ENCODE results near the gene KRT71.
"Not testable (repeated sequence)": the region's sequence is repeated elsewhere in the genome, so short reads cannot be mapped to it uniquely, and the experiment has no call there.

The KRT71 gene

GRCh38 chr12:52519387-52519703 is 33.6 kb downstream of the KRT71 start:
- FAIRE-seq, result no peak

DNA sequence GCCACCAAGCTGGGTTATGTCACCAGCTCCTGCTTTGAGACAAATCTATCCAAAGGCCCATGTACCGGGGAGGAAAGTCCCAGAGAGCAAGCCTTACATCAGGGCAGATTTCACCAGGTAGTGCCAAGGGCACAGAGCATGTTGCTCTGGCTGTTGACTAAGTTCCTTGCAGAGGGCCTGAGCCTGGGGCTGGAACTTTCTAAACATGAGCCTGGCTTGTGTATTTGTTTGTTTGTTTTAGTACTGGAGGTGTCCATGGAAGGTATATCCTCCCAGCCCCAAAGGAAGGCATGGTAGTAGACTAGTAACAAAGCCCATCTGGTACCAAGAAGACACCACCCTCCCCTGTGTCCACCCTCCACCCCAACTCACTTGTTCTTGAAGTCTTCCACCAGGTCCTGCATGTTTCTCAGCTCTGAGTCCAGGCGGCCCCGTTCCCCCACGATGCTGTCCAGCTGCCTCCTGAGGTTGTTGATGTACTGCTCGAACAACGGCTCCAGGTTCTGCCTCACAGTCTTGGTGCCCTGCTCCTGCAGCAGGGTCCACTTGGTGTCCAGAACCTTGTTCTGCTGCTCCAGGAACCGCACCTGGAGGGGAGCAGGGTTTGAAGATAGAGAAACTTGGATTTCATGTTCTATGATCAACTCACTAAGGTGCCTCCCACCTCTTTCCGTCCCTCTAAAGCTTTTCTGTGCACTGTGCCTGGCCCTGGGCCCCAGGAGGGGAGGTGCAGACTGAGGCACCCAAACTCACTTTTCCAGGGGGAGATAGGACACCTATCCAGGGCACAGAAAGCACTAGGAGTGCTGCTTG is 34.2 kb downstream of the KRT71 start:
- FAIRE-seq, result no peak

- FAIRE-seq, result no peak
Observed at GRCh38 chr12:52517888-52518287, 35.1 kb downstream of the KRT71 start.

DNA sequence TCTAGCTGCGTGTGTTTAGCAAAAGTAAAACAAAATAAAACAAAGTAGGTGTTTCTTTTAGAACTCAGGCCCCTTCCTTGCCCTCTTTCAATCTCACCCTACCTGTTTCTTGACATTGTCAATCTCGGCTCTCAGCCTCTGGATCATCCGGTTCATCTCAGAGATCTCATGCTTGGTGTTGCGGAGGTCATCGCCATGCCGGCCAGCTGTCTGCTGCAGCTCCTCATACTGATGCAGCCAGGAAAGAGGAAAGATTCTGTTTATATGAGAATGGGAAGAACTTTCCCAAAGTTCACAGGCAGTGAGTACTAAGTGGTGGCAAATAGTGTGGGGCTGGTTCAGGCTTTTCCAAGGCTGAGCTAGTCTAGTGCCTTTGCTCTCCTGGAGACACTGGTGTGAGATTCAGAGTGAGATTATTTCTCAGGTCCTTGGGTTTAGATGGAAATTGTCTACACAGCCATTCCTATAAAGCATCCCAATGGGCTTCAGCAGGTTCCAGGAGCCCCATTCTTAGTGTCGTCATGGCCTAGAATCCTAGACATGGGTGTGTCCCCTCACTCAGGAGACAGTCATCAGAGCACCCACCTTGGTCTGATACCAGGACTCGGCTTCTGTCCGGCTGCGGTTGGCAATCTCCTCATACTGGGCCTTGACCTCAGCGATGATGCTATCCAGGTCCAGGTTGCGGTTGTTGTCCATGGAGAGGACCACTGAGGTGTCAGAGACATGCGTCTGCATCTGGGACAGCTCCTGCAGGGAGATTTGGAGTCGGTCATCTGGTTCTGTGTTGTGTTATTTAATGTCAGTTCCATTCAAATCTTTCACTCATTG is 35.7 kb downstream of the KRT71 start:
- no peak for FAIRE-seq

- FAIRE-seq, result no peak
Observed at GRCh38 chr12:52515927-52516831, 36.8 kb downstream of the KRT71 start.

DNA sequence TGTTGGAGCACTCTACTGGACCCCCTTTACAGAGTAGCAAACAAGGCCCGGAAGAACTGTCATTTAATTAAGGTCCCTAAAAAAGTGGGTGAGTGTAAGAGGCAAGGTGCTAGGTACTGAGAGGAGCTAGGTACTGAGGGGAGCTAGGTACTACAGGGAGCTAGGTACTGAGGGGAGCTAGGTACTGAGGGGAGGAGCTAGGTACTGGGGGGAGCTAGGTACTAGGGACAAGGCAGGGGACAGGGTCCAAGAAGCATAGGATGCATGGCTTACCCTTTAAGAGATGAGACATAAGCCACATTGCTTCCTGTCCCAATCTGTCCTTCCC is 37.7 kb downstream of the KRT71 start:
- no peak for FAIRE-seq

GRCh38 chr12:52514471-52515318 is 38.2 kb downstream of the KRT71 start:
- no peak for FAIRE-seq

DNA sequence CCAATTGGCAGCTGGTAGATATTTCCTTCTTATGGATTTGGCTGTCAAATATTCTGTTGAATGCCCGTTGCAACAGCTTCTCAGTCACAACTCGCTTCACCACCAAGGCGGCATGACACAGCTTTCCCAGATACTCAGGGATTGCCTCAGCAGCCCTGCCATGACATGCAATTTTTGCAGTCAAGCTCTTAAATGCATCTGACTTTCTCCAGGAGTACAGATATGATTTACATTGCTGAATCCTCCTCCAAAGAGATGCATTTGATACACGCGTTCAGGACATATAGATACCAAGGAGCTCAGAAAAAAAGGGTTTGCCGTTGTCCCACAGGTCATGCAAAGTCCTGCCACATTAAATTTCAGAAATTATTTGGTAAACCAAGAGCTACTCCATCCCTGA is 39.2 kb downstream of the KRT71 start:
- no peak for FAIRE-seq

GRCh38 chr12:52508211-52508610 is 44.7 kb downstream of the KRT71 start:
- FAIRE-seq, result no peak

- no peak for FAIRE-seq
Observed at GRCh38 chr12:52506858-52507715, 45.9 kb downstream of the KRT71 start.

DNA sequence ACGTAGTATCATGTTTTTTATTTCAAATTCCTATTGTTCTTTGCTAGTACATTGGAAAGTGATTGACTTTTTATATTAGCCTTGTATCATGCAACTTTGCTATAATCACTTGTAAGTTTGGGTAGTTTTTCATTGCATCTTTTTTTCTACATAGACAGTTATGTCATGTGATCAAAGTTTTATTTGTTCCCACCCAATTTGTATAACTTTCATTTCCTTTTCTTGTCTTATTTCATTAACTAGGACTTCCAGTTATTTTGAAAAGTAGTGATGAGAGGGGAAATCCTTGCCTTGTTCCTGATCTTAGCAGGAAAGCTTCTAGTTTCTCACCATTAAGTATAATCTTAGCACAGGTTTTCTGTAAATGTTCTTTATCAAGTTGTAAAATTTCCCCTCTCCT is 50.1 kb downstream of the KRT71 start:
- no peak for FAIRE-seq

DNA sequence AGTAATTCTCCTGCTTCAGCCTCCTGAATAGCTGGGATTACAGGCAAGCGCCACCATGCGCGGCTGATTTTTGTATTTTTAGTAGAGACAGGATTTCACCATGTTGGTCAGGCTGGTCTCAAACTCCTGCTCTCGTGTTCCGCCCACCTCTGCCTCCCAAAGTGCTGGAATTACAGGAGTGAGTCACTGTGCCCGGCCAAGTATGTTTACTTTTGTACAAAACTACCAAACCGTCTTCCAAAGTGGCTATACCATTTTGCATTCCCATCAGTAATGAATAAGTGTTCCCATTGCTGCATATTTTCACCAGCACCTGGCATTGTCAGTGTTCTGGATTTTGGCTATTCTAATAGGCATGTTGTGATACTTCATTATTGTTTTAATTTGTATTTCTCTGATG is 51.5 kb downstream of the KRT71 start:
- no peak for FAIRE-seq

DNA sequence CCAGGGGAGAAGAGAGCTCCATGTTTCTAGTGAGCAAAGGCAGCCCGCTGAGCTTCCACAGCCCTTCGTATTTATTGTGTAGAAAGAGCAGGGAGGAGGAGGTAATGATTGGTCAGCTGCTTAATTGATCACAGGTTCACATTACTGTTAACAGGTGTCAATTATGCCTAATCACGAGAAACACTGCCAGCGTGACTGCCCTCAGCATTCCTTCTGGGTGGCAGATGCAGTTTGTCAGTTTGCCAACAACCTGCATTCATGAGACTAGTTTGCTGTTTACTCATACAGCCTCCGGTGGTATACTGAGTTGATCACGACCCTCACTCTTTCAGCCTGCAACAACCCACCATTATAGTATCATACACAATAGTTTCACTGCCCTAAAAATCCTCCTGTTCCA is 52.4 kb downstream of the KRT71 start:
- not testable (repeated sequence) for FAIRE-seq

GRCh38 chr12:52499806-52500560 is 53.0 kb downstream of the KRT71 start:
- FAIRE-seq, result no peak

- no peak for FAIRE-seq
Observed at GRCh38 chr12:52498946-52499345, 54.0 kb downstream of the KRT71 start.

DNA sequence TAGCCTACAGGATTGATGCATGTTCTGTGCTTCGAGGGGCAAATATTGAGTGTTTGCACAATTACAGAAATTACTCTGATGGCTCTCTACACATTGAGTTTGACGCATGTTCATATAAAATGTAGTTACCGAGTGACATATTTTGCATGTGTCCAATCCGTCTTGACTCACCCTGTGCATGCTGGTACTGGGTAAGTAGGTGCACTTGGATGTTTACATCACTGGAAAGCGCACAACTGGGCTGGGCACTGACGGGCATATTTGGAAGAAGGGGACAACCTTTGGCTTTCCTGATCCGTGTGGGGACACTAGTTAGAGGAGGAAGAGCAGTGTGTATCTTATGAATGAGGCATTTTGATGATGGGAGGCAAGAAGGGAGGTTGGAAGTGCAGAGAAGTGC is 55.0 kb downstream of the KRT71 start:
- no peak for FAIRE-seq

DNA sequence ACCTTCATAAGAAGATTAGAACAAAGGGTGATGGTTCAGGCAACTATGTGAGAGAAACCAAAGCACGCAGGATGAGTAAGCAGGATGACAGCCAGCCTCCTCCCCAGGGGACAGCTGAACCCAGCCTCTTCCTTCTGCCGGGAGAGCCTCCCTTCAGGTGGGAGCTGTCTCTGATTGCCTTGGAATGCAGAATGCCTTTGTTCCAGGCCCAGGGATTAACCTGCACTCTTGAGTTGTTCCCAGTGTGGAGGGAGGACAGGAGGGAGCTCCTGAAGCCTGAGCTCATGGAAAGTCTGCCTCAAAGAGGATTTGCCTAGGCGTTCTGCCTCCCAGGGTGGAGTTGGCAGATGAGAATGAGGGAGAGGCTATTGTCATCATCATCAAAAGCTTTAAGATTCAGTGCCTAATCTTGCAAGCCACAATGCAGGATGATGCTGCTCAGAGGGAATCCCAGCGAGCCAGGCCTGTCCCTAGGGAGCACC is 56.3 kb downstream of the KRT71 start:
- FAIRE-seq, result no peak

DNA sequence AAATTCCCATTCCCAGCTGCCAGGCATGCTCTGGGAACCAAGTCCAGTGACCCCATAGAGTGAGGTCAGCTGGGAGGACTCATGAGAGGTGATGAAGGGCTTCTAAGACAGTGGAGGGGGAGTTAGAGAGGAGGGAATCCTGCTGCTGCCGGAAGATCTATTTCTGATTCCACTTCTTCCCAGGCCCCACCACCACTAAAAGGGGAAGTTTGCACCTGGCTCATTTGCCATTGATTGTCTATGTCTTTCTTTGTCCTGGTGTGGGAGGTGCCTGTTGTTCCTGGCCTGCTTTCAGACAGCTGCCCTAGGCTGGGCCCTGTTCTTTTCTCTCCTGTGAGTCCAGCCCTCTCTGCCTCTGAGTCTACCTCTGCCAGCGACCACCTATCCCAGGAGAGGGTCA is 56.9 kb downstream of the KRT71 start:
- FAIRE-seq, result no peak

DNA sequence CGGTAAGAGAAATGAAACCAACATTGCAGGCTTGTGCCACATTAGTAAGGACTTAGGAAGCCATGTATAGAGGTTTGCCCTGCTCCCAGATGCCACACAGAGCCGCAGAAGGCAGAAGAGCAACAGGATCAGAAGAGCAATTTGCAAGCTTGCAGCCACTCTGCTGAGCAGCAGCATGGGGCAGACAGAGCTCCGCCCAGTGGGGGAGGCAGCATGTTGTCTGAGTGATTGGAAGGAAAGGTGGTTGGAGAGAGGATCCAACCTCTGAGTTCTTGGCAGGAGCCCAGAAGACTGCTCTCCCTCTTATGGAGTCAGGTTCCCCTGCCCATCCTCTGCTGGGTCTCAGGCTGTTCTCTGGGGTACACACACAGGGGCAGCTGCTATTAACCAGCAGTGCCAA is 57.6 kb downstream of the KRT71 start:
- FAIRE-seq, result no peak

- FAIRE-seq, result no peak
Observed at GRCh38 chr12:52494518-52494917, 58.4 kb downstream of the KRT71 start.

- no peak for FAIRE-seq
Observed at GRCh38 chr12:52494100-52494499, 58.8 kb downstream of the KRT71 start.

All from A204.1 (cell line).